Epithelial cell of esophagus (primary cell): ENCODE measurements around the gene LEF1.
"Not testable (repeated sequence)": the region's sequence is repeated elsewhere in the genome, so short reads cannot be mapped to it uniquely, and the experiment has no call there.

Experiments used
- DNase-seq: peaks from one replicate; pipeline ENCODE4 v3.0.0; 2010; ENCODE audit warnings: low read depth
- H3K4me3 ChIP-seq: 2 replicates; pipeline ENCODE4 v1.5.1; 2011; ENCODE audit warnings: mild to moderate bottlenecking, low read length, control low read depth
- TF ChIP-seq, protein P1 (sequence below): IDR thresholded peaks from 2 replicates; pipeline ENCODE4 v1.5.1; 2011; ENCODE audit warnings: low read depth, mild to moderate bottlenecking, low read length, control low read depth, inconsistent platforms; ENCODE audit not compliant: insufficient read depth; ENCODE audit errors: missing control alignments

The LEF1 gene

DNA sequence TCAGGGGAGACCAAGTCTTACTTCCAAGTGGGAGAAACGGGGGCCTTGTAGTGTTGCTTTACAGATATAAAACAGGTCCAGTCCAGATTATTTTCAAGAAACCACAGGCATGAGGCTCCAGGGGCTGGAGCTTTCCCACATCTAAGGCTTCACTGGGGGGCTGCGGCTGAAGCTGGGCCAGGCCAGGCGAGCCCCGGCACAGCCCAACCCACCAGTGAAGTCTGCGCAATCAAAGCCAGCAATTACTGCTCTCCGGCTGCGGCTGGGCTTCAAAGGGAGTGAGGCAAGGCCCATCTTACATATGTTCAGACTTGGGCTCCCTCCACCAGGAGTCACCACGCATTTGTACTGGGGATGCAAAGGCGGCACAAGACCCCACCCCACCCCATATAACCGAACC is 117.4 kb downstream of the LEF1 start:
- TF ChIP-seq, protein P1, sequence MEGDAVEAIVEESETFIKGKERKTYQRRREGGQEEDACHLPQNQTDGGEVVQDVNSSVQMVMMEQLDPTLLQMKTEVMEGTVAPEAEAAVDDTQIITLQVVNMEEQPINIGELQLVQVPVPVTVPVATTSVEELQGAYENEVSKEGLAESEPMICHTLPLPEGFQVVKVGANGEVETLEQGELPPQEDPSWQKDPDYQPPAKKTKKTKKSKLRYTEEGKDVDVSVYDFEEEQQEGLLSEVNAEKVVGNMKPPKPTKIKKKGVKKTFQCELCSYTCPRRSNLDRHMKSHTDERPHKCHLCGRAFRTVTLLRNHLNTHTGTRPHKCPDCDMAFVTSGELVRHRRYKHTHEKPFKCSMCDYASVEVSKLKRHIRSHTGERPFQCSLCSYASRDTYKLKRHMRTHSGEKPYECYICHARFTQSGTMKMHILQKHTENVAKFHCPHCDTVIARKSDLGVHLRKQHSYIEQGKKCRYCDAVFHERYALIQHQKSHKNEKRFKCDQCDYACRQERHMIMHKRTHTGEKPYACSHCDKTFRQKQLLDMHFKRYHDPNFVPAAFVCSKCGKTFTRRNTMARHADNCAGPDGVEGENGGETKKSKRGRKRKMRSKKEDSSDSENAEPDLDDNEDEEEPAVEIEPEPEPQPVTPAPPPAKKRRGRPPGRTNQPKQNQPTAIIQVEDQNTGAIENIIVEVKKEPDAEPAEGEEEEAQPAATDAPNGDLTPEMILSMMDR, result no peak
- no peak for DNase-seq

DNA sequence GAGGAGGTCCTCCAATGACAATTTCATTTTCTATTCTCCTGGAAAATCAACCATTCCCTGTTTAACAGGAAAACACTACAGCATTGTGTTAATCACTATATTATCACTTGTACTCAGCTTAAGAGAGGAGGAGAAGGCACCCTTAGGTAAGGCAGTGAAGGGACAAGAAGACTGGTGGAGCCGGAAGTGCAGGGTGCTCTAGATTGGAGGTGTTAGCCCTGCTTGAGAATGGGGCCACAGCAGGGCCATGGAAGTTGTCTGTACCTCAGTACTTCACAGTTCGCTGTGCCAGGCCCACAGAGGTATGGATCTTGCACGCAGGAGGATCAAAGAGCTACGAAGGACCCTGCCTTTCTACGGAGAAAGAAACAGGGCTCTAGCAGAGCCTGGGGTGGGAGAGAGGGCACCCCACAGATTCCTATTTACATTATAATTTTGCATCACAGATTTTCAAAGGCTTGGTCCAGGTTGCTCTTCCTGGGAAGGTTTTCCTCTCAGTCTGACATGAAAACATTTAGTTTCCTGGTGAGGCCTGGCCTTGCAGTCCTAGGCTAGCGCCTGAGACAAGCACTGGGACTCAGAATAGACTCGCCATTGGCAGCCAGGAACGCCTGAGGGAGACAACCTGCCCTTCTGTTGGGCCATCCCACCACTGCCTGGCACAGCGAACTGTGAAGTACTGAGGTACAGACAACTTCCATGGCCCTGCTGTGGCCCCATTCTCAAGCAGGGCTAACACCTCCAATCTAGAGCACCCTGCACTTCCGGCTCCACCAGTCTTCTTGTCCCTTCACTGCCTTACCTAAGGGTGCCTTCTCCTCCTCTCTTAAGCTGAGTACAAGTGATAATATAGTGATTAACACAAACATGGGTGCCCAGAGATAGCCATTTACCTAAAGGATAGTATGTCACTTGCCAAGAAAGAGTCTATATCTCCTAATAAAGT is 118.3 kb downstream of the LEF1 start:
- not testable (repeated sequence) for DNase-seq, H3K4me3 ChIP-seq

More for the DNA sequence above, 117.4 kb downstream of the LEF1 start:
- H3K4me3 ChIP-seq, result no peak overlapping the region

DNA sequence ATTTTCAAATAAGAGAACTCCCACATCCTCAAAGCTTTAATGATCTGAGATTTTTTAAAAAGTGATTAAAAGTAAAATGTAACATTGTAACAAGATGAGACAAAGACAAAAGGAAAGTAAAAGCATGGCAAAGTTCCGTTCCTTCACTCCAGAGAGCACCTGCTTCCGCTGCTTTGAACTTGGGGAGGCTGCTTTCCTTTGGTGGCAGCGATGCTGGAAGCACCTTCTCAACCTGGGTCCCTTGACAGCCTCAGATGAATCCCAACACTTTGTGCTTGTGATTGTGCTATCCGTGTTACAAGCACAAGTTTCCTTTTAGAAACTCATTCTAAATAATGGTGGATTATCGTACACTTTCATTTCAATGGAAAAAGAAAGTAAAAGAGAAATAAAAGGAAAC is 119.3 kb downstream of the LEF1 start:
- no peak overlapping the region for H3K4me3 ChIP-seq
- no peak for DNase-seq
- TF ChIP-seq, protein P1, result no peak

DNA sequence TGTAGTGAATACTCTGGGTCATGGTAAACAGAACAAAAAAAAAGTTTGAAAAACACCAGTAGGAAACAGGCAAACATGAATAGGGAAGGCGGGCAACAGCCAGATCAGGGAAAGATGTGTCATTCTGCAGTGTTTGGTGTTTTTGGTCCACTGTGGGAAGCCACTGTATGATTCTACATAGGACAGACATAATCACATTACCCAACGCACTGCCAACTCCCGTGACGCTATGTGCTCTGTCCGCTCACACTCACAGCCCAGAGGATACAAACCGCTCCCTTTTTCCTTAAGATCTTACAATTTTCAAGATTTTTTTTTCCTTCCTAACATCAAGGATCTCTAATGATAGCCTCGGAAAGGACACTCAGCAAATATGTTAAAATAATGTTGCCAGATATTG is 119.7 kb downstream of the LEF1 start:
- DNase-seq, result no peak
- no peak overlapping the region for H3K4me3 ChIP-seq
- TF ChIP-seq, protein P1, result no peak

DNA sequence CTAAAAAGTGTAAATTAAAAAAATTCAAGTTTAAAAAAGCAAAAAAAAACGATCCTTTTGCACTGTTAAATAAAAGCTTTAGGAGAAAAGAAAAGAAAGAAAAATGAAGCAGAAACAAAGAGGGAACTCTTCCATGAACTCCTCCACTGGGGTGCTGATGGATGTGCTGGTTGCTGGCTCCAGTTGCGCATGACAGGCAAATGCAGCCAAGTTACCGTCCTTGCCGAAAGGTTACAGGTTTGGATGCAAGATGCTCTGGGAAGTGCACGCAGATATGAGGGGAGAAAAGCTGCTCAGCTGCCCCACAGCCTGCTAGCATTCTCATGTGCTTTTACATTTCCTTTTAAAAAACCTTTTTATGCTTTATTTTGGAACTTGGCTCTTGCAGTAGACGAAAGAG is 120.6 kb downstream of the LEF1 start:
- DNase-seq, result no peak
- H3K4me3 ChIP-seq, result no peak overlapping the region
- TF ChIP-seq, protein P1, result no peak

DNA sequence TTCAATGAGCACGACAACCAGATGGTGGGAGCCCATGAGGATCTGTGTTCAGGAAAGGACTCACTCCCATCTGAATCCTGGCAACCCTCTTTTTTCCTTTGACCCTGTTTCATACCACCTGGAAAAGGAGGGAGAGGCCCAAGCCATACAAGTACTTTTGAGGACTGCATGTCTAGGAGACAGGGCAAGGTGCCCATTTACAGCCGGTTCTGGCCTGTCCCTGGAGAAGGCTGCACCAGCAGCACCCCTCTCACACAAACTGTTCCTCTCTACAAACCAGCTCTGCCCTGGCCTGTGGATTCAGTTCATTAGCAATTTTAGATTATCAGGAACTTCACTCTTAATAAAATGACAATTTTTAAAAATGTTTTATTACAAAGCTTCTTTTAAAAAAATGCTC is 121.5 kb downstream of the LEF1 start:
- DNase-seq, result no peak
- TF ChIP-seq, protein P1, result no peak
- H3K4me3 ChIP-seq, result no peak overlapping the region

DNA sequence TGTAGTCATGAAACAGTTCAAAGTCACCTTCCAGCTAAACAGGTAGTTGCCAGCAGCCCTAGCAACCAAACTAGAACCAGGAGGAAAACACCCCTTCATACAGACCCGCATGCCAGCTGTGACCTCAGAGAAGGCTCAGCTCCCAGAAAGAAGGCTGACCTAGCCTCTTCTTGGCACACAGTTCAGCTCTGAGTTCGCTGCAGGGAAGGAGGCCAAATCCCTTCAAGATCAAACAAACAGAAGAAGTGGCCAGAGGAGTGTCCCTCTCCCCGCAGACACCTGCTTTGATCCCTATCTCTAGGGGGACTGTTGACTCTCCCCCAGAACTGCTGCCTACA is 123.1 kb downstream of the LEF1 start:
- TF ChIP-seq, protein P1, result no peak
- no peak for DNase-seq
- H3K4me3 ChIP-seq, result no peak overlapping the region
